Vagina (tissue), 2 donors: ENCODE data around the gene CPD. TPM values are rescaled to one million over a fixed set of nuclear protein-coding genes. Genes with fewer than 3 reads are reported as not detected.

Experiments
- DNase-seq, 2 donors: peaks; one replicate each; pipeline ENCODE4 v3.0.0-alpha.2; 2017; ENCODE audit errors: extremely low spot score in 2 of 2
- H3K27ac ChIP-seq: fragments of 200-600 bp; sonication (generic); one replicate; pipeline ENCODE4 v1.5.1; 2019
- H3K27me3 ChIP-seq: fragments of 200-600 bp; sonication (generic); one replicate; pipeline ENCODE4 v1.5.1; 2019
- H3K36me3 ChIP-seq, 2 donors: fragments of 200-600 bp; sonication (generic); one replicate each; pipeline ENCODE4 v1.5.1; 2017 to 2019
- H3K4me1 ChIP-seq: fragments of 200-600 bp; sonication (generic); one replicate; pipeline ENCODE4 v1.5.1; 2019
- H3K4me3 ChIP-seq, 2 donors: fragments of 200-600 bp; sonication (generic); 1 replicate in 1 of 2; 2 replicates in 1 of 2; pipeline ENCODE4 v1.5.1; 2016 to 2019
- H3K9me3 ChIP-seq: fragments of 200-600 bp; sonication (generic); one replicate; pipeline ENCODE4 v1.5.1; 2019
- CTCF ChIP-seq, 3 experiments: fragments of 450-650 bp in 2 of 3; fragments of 200-600 bp in 1 of 3; sonication (generic) in 1 of 3; IDR thresholded peaks; one replicate each; pipeline ENCODE4 v1.5.1; 2017 to 2019; ENCODE audit warnings: antibody characterized with exemption in 3 of 3, mild to moderate bottlenecking in 2 of 3, moderate library complexity in 2 of 3
- POLR2A ChIP-seq, 2 donors: fragments of 450-650 bp; IDR thresholded peaks; one replicate each; pipeline ENCODE4 v1.6.1; 2017; ENCODE audit warnings: antibody characterized with exemption in 2 of 2, mild to moderate bottlenecking in 2 of 2, moderate library complexity in 2 of 2
- POLR2AphosphoS5 ChIP-seq, 2 donors: sonication (generic); formaldehyde crosslinking; IDR thresholded peaks; one replicate each; pipeline ENCODE4 v1.9.0; 2017; ENCODE audit warnings: antibody characterized with exemption in 2 of 2, mild to moderate bottlenecking in 2 of 2, low read depth in 1 of 2; ENCODE audit not compliant: insufficient read depth in 1 of 2
- intact Hi-C: fragments of 100-400 bp; cut with DNase I; formaldehyde crosslinking; loops from one replicate; pipeline ENCODE4 v1.15.1; 2023
- total RNA-seq: library from RNA; depleted of rRNA; stranded (reverse); fragments of >200 nt; gene quantifications from one replicate; pipeline ENCODE4 v1.2.3, GENCODE V29; 2016

Gene CPD
- total RNA-seq, 1 donor from 2014 or later = 56.5 TPM

- intact Hi-C loops = no loop called here
- TF ChIP-seq POLR2AphosphoS5 (IDR thresholded peaks at IDR 0.05; ENCODE audit: insufficient read depth in 1 of 2, low read depth in 1 of 2) = no peak
- no peak for TF ChIP-seq POLR2A (IDR thresholded peaks at IDR 0.05)
- TF ChIP-seq CTCF (IDR thresholded peaks at IDR 0.05) = no peak
- no peak overlapping the region for H3K27ac ChIP-seq
Measured at GRCh38 chr17:30395398-30396022, 16.8 kb downstream of the CPD start.

GRCh38 chr17:30396129-30396528, 17.4 kb downstream of the CPD start:
- no peaks in the 10 kb centered on the region for H3K9me3 ChIP-seq
- DNase-seq = no peak
- no peak overlapping the region for H3K4me3 ChIP-seq
- no peaks in the 10 kb centered on the region for H3K36me3 ChIP-seq
- intact Hi-C loops = no loop called here
- no peak for TF ChIP-seq POLR2AphosphoS5 (IDR thresholded peaks at IDR 0.05; ENCODE audit: insufficient read depth in 1 of 2, low read depth in 1 of 2)
- TF ChIP-seq POLR2A (IDR thresholded peaks at IDR 0.05) = no peak
- no peak overlapping the region for H3K27ac ChIP-seq
- H3K27me3 ChIP-seq = no peaks in the 10 kb centered on the region
- peaks cover 13% of the 10 kb centered on the region for H3K4me1 ChIP-seq

More at GRCh38 chr17:30395398-30396022, 16.8 kb downstream of the CPD start:
- Histone ChIP-seq H3K4me3 (no peak overlapping the region), H3K4me1 (peaks cover 13% of the 10 kb centered on the region), H3K36me3 (peaks cover 0 to 4% of the 10 kb centered on the region in 2 donors), H3K27me3 (no peaks in the 10 kb centered on the region), H3K9me3 (no peaks in the 10 kb centered on the region)
- no peak for DNase-seq

- Histone ChIP-seq H3K9me3 (no peaks in the 10 kb centered on the region), H3K4me1 (peaks cover 13% of the 10 kb centered on the region), H3K4me3 (no peak overlapping the region), H3K36me3 (no peaks in the 10 kb centered on the region), H3K27me3 (no peaks in the 10 kb centered on the region), H3K27ac (no peak overlapping the region)
- no peak for DNase-seq
- TF ChIP-seq POLR2AphosphoS5 (IDR thresholded peaks at IDR 0.05; ENCODE audit: insufficient read depth in 1 of 2, low read depth in 1 of 2) = no peak
- TF ChIP-seq POLR2A (IDR thresholded peaks at IDR 0.05) = no peak
- TF ChIP-seq CTCF (IDR thresholded peaks at IDR 0.05) = no peak
- intact Hi-C loops = no loop called here
Measured at GRCh38 chr17:30396612-30397011, 17.9 kb downstream of the CPD start.

- Histone ChIP-seq H3K4me3 (no peak overlapping the region), H3K9me3 (no peaks in the 10 kb centered on the region), H3K4me1 (peaks cover 13% of the 10 kb centered on the region), H3K27ac (no peak overlapping the region), H3K27me3 (no peaks in the 10 kb centered on the region), H3K36me3 (no peaks in the 10 kb centered on the region)
- intact Hi-C loops = no loop called here
- TF ChIP-seq POLR2A (IDR thresholded peaks at IDR 0.05) = no peak
- no peak for TF ChIP-seq CTCF (IDR thresholded peaks at IDR 0.05)
- no peak for TF ChIP-seq POLR2AphosphoS5 (IDR thresholded peaks at IDR 0.05; ENCODE audit: insufficient read depth in 1 of 2, low read depth in 1 of 2)
- DNase-seq = no peak
Measured at GRCh38 chr17:30398328-30399041, 19.8 kb downstream of the CPD start.

- Histone ChIP-seq H3K4me1 (peaks cover 10% of the 10 kb centered on the region), H3K9me3 (no peaks in the 10 kb centered on the region), H3K27me3 (no peaks in the 10 kb centered on the region), H3K36me3 (no peaks in the 10 kb centered on the region), H3K27ac (no peak overlapping the region), H3K4me3 (no peak overlapping the region)
- DNase-seq = no peak
- intact Hi-C loops = no loop called here
- TF ChIP-seq POLR2A (IDR thresholded peaks at IDR 0.05) = no peak
- no peak for TF ChIP-seq CTCF (IDR thresholded peaks at IDR 0.05)
- TF ChIP-seq POLR2AphosphoS5 (IDR thresholded peaks at IDR 0.05; ENCODE audit: insufficient read depth in 1 of 2, low read depth in 1 of 2) = no peak
Measured at GRCh38 chr17:30401097-30401496, 22.4 kb downstream of the CPD start.
